RWPE1 (cell line): ENCODE data around the gene DRAXIN.

Experiments
- CTCF ChIA-PET: fragments of 350-600 bp; sonication (Branson Sonifier 250); formaldehyde crosslinking; extraction: SDS; loops from one replicate; lab custom pipeline; 2021; lab: Yijun Ruan, JAX
- POLR2A ChIA-PET: fragments of 400-600 bp; formaldehyde crosslinking; extraction: SDS; loops from one replicate; lab custom pipeline; 2020; ENCODE audit warnings: antibody characterized with exemption; ENCODE audit not compliant: low non-redundant PET; lab: Yijun Ruan, JAX
- DNase-seq: peaks from one replicate; pipeline ENCODE4 v3.0.0; 2012; ENCODE audit warnings: low spot score
- H3K27ac ChIP-seq: fragments of 450-650 bp; 2 replicates; pipeline ENCODE4 v1.5.1; 2017
- CTCF ChIP-seq: fragments of 450-650 bp; conservative IDR thresholded peaks from 2 replicates; pipeline ENCODE4 v1.5.1; 2017; ENCODE audit warnings: low read depth, mild to moderate bottlenecking

Gene DRAXIN

DNA sequence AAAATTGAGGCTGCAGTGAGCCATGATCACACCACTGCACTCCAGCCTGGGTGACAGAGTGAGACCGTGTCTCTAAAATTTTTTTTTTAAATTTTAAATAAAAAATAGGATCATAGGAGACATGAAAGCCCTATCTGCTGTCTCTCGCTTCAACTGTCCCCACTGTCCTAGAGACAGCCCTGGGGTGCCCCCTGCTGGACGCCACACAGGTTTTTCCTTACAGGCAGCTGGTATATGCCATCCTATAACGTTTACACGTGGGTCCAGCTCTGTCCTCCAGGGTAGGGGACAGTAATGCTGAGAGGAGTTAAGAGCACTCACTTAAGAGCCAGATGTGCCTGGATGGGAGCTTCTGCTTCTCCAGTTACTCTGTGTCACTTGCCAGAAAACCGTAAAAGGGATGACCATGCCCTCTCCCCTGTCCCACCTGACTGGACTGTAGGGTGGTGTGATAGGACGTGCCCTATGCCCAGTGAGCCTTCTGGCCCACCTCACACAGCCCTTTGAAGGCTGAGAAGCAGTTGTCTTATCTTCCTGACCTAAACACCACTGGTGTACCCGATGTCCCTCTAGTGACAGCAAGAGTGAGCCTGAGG is 45.7 kb upstream of the DRAXIN start:
- H3K27ac ChIP-seq: no peak overlapping the region
- TF ChIP-seq CTCF: peak; percentile 75
- ChIA-PET POLR2A (no interaction called here), CTCF (interaction anchor here (0.5 to 1.2 kb wide), 17 partner anchors 9 to 609 kb away, joined by 3 to 15 read pairs (median 3); partner anchors contain the start of genes FBXO2, FBXO44 and MTOR)
- DNase-seq: peak; percentile 51

GRCh38 chr1:11646317-11646716 is 45.2 kb upstream of the DRAXIN start:
- CTCF ChIA-PET: interaction anchor here (0.5 to 1.2 kb wide), 13 partner anchors 8 to 609 kb away, joined by 3 to 15 read pairs (median 3); partner anchors contain the start of genes FBXO2, FBXO44 and MTOR

GRCh38 chr1:11647333-11647732 is 44.2 kb upstream of the DRAXIN start:
- POLR2A ChIA-PET: interaction anchor here (0.5 kb wide), 1 partner anchor 11 kb away, joined by 3 read pairs; no protein-coding TSS in a partner anchor
- H3K27ac ChIP-seq: no peak overlapping the region
- no peak for TF ChIP-seq CTCF
- no peak for DNase-seq
- CTCF ChIA-PET: interaction anchor here (1.2 to 1.3 kb wide), 2 partner anchors 327 to 610 kb away, joined by 3 read pairs; no protein-coding TSS in a partner anchor

More at GRCh38 chr1:11646317-11646716, 45.2 kb upstream of the DRAXIN start:
- no peak for TF ChIP-seq CTCF
- no peak overlapping the region for H3K27ac ChIP-seq
- POLR2A ChIA-PET: no interaction called here
- DNase-seq: no peak

DNA sequence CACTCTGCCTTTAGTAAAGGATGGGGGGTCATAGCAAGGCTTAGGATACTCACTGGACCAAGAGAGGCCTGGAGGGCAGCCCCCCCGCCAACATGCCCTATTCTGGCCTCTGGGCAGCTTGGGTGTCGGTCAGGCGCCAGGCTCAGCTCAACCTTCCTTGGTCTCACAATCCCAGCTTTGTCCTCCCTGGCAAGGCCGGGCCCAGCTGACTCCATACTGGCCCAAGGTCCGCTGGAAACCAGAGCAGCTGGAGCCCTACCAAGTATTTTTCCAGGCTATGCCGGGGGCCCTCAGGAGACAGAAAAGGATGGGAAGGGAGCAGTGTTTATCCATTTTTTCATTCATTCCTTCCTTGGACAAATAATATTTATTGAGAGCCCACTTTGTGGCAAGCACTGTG is 43.5 kb upstream of the DRAXIN start:
- H3K27ac ChIP-seq: no peak overlapping the region
- TF ChIP-seq CTCF: no peak
- POLR2A ChIA-PET: no interaction called here
- no peak for DNase-seq
- CTCF ChIA-PET: interaction anchor here (0.7 to 1.3 kb wide), 4 partner anchors 71 to 788 kb away, joined by 3 read pairs; no protein-coding TSS in a partner anchor

DNA sequence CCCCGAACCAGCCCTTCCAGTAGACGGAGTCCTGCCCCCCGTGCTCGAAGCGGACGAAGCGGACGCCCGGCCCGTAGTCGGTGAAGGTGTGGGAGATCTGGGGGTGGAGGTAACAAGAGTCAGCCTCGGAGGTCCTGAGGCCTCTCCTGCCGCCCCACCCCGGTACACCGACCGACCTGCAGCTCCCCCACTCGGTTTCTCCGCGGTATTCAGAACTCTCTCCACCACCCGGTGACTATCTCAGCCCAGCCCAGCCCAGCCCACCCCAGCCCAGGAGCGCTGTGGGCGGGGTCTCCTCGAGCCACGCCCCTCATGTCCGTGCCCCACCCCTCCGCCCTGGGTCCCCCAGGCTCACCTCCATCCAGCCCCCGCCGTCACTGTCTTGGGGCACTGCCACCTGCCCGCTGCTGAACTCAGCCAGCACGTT is 42.8 kb upstream of the DRAXIN start:
- no peak for TF ChIP-seq CTCF
- no peak overlapping the region for H3K27ac ChIP-seq
- peak; percentile 21 for DNase-seq
- ChIA-PET CTCF (interaction anchor here (0.7 kb wide), 1 partner anchor 787 kb away, joined by 3 read pairs; no protein-coding TSS in a partner anchor), POLR2A (interaction anchor here (0.6 kb wide), 1 partner anchor 53 kb away, joined by 7 read pairs; no protein-coding TSS in a partner anchor)

DNA sequence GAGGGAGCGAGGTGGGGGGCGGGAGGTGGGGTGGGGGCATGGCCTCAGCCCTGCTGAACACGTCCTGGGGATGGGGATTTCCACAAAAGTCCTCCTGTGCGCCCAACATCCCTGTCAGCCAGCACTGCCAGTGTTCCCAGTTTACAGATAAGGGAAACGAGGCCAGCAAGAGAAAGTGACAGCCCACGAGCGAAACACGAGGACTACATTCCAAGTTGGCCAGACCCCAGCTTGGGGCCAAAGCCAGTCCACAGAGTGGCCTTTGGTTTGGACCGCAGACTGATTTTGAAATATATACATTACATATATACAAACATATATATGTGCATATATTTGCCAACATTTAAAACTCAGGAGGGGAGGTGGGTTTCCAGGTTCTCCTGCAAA is 42.3 kb upstream of the DRAXIN start:
- CTCF ChIA-PET: no interaction called here
- POLR2A ChIA-PET: interaction anchor here (0.6 kb wide), 1 partner anchor 52 kb away, joined by 7 read pairs; no protein-coding TSS in a partner anchor
- no peak for DNase-seq
- no peak overlapping the region for H3K27ac ChIP-seq
- TF ChIP-seq CTCF: no peak
